ENCODE measurements around the gene SMIM36.
"Not testable (repeated sequence)": the region's sequence is repeated elsewhere in the genome, so short reads cannot be mapped to it uniquely, and the experiment has no call there.

Gene SMIM36

DNA sequence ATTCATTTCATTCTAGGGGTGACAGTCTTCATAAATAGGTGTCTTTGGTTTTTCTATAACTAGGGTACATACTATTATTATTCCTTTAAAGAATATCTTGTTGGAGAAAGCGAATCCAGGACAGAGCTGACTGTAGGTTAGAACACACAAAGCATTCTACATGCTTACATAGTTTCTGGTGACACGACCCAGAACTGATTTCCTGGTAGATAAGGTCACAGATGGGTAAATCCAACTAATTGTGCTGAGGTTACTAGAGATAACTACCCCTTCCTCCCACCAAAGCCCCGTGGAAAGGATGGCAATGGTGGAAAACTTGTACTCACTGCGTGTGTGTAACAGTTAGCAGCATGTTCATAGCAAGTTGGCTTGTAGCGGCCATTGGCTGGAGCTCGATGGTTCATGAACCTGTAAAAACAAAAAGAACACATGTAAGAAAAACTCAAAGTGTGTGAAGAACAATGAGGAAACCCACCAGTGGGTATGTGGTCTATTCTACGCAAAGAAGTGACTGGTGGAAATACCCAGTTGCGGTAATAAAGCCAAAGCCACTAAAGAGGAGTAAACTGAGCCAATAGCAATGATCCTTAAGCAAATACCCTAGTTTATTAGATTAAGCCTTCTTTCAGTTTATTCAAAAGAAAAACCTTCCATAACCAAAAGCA, 97.3 kb downstream of the SMIM36 start:
- DNase-seq (ENCODE audit: low spot score) = no peak

DNA sequence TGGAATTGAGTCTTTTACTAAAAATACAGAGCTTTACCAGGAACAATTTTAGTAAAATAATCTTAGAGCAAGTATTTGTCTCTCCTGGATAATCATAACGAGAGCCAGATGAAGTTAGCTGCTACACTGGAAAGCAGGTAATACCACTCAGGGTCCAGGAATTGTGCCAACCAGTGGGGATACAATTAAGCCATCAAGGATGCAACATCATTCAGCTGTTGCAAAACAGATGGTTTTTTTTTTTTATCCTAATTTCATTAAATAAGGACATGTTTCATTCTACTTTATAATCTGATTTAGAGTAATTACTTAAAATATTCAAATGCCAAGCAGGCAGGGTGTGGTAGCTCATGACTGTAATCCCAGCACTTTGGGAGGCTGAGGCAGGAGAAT, 99.8 kb downstream of the SMIM36 start:
- DNase-seq (ENCODE audit: low spot score) = no peak

- DNase-seq (ENCODE audit: low spot score) = peak; percentile 26
Measured at GRCh38 chr17:55410722-55411462, 100.4 kb downstream of the SMIM36 start.

DNA sequence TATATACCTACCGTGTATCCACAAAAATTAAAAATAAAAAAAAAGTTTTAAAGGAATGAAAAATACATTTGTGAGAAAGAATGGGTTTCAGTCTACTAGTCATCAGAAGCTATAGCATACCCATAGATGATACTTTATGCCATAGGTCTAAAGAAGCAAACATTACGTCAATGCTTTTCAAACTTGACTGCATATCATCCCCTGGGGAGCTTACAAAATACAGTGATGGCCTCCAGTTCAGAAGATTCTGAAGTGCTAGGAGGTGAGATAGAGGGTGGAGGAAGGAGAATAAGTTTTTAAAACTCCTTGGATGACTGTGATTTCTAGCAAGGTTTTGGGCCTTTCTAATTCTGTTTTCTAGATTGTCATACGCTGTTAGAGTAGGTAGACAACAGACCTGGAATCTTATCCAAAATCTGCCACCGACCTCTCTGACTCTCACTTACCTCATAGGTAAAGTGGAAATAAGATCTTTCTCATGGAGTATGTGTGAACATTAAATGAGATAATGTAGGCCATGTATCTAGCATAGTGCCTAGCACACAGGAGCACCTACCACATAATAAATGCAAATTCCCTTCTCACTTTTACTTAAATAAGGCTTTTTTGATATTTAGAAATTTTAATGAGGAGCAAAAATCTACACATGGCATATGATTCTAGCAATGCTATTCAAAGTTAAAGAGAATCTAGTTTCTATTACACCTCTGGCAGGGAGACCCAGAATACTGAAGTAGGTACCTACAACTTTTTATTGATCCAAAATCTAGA, 102.0 kb downstream of the SMIM36 start:
- DNase-seq (ENCODE audit: low spot score) = no peak

DNA sequence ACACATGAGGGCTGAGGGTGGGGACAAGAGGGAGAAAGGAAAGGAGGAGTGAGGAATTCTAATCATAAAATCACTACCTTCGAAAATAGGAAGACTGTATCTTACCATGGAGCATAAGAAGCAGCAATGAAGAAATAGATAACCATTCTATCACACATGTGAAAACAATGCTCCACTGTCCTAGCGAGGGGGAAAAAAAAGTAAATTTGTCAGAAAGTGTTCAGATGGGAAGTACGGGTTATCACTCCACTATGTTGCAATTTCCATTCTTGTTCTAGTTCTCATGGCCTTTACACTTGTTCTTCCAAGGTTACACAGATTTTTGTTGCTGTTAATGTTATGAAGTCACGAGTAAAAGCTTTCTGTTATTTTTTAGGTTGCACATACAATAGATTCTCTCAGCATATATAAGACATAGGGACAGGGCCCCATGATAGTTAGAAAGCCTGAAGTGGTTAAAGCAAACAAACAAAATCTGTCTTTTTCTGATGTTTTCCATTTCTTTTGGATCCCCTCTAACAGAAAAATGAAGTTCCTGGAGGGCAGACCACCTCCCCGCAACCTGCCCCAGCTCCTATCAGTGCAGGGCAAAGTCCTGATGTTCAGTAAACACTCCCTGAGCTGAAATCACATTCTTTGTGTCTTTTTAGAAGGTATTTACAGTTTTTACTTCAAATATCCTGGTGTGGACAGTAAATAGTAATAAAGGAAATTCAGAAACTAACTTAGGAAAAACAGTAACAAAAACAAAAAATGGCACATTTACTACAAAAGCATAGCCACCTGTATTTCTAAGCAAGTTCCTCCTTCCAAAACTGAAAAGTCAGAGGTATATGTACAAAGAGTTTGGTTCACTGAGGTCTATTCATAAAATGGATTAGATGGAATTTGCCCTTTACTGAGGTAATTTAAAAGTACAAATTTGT, 103.3 kb downstream of the SMIM36 start:
- no peak for DNase-seq (ENCODE audit: low spot score)

DNA sequence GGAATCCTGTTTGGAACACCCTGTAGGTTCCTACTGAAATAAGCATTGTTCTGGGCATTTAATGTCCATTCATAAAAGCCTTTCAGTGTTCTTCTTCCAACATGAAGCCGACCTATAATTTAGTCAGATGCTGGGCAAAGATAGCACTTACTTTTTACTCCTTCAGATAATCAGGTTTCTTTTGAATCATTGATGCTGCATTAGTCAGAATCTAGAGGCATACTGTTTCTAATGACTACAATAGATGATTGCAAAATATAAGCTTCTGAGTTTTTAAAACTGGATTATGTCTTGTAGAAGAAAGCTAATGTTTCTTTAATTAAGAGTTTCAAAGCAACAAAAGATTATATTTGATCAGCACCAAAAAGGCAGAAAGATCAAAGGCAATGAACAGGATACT, 105.7 kb downstream of the SMIM36 start:
- no peak for DNase-seq (ENCODE audit: low spot score)

DNA sequence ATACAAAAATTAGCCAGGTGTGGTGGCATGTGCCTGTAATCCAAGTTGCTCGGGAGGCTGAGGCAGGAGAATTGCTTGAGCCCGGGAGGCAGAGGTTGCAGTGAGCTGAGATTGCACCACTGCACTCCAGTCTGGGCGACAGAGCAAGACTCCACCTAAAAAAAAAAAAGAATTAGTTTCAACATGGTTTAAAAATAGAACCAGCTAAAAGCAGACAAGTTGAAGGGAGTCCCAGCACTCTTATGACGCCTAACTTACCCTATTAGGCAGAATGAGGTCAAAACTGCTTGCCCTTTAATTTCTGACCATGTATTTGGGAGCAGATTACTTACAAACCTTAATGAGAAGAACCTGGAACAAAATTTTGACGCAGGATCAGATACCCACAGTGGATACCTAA, 107.1 kb downstream of the SMIM36 start:
- not testable (repeated sequence) for DNase-seq (ENCODE audit: low spot score)

DNA sequence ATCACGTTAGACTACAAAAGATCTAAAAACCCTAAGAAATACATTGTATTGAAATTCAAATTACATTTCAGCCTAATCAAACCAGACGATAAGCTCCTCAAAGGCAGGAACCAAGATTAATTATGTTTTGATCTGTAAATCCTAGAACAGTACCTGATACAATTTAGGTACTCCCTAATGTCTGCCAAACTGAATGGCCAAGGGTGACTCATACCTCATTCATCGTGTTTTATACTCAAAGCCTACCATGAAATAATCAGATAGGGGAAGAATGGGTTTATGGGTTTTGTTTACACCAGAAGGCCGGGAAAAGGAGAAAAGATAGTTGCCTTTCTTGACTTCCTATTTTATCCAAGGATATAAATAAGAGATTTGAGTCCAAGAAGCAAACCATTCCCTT, 108.9 kb downstream of the SMIM36 start:
- no peak for DNase-seq (ENCODE audit: low spot score)

Measured in Ammon's horn (tissue), 1 donor.